OCI-LY3 (cell line): ENCODE data around the gene DAAM2.

Experiments used
- EZH2phosphoT487 ChIP-seq: fragments of 200-600 bp; shearing (Covaris generic); IDR thresholded peaks from 2 replicates; pipeline ENCODE4 v1.6.1; 2018; ENCODE audit warnings: antibody characterized with exemption, mixed run types, low read depth
- TF ChIP-seq, protein P1 (sequence below): fragments of 200-600, 300-600 bp; sonication (generic); IDR thresholded peaks from 2 replicates; pipeline ENCODE4 v1.5.1; 2014; ENCODE audit warnings: antibody characterized with exemption, low read length, low read depth

DNA sequence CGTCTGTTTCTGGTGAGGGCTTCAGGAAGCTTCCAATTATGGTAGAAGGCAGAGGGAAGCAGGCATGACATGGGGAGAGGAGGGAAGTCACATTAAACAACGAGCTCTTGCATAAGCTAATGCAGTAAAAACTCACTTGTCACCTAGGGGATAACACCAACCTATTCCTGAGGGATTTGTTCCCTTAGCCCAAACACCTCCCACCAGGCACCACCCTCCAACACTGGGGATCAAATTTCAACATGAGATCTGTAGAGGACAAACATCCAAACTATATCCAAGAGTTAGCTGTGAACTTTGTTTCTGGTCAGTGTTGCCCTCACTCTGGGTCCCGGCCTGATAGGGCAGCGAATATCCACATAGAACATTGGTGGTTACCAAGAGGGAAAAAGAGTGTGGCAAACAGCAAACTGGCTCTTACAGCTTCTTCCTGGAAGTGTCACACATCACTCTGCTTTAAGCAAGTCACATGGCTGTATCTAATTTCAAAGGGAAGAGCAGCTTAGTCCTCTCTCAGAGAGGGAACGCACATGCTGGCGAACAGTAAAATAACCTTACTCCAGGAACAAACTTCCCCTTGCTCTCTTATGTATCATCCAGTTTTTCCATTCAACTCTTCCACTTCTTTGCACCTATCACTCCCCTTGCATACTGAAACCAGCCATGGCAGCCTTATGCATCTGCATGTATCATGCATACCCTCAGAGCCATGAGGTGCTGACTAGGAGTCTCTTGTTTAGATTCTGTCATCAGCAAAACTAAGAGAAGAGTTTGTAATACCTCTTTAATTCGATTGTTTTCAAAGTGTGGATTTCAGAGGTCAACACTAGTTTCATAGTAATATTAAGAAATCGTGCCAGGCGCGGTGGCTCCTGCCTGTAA lies 146.8 kb downstream of the DAAM2 start:
- TF ChIP-seq, protein P1, sequence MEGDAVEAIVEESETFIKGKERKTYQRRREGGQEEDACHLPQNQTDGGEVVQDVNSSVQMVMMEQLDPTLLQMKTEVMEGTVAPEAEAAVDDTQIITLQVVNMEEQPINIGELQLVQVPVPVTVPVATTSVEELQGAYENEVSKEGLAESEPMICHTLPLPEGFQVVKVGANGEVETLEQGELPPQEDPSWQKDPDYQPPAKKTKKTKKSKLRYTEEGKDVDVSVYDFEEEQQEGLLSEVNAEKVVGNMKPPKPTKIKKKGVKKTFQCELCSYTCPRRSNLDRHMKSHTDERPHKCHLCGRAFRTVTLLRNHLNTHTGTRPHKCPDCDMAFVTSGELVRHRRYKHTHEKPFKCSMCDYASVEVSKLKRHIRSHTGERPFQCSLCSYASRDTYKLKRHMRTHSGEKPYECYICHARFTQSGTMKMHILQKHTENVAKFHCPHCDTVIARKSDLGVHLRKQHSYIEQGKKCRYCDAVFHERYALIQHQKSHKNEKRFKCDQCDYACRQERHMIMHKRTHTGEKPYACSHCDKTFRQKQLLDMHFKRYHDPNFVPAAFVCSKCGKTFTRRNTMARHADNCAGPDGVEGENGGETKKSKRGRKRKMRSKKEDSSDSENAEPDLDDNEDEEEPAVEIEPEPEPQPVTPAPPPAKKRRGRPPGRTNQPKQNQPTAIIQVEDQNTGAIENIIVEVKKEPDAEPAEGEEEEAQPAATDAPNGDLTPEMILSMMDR, result no peak
- TF ChIP-seq EZH2phosphoT487, result no peak
